K562 (cell line): ENCODE measurements around the gene VWA7. TPM values are rescaled to one million over a fixed set of nuclear protein-coding genes. Genes with fewer than 3 reads are reported as not detected.

Experiments used
- ATAC-seq: fragments of 200-7000 bp; cut with Tn5 transposase; 3 replicates; pipeline ENCODE4 v1.9.1; 2020; ENCODE audit warnings: moderate library complexity
- BruUV-seq: library from RNA; stranded (reverse); fragments of 400-500 nt; replicated peaks from 2 replicates; lab custom pipeline; 2021; lab: Mats Ljungman, UMichigan
- CTCF ChIA-PET: fragments of 300-600 bp; formaldehyde crosslinking; extraction: SDS; loops from one replicate; lab custom pipeline; 2021; ENCODE audit warnings: low intra/inter-chr PET ratio; lab: Yijun Ruan, JAX
- POLR2A ChIA-PET: fragments of 300-600, 350-650 bp; sonication (Branson Sonifier 250); formaldehyde crosslinking; extraction: SDS; loops from one replicate; lab custom pipeline; 2021; ENCODE audit warnings: antibody characterized with exemption, inconsistent platforms; lab: Yijun Ruan, JAX
- DNase-seq, 4 experiments: peaks; one replicate each; pipeline versions ENCODE4 v3.0.0 to v3.0.0-alpha.2; 2011 to 2018; ENCODE audit warnings: low spot score in 3 of 4, mixed read lengths in 3 of 4; ENCODE audit errors: extremely low read depth in 1 of 4
- FAIRE-seq: peaks from 2 replicates; lab custom pipeline; 2011; peaks lifted over from hg19 to GRCh38; lab: Jason Lieb, UNC
- H2AFZ ChIP-seq: 2 replicates; pipeline ENCODE4 v1.6.0; 2011; ENCODE audit warnings: low read depth, low read length, control low read depth, inconsistent platforms
- H3K27ac ChIP-seq: fragments of 200-600 bp; 3 replicates; pipeline ENCODE4 v1.8.0; 2011; ENCODE audit warnings: low read depth, mild to moderate bottlenecking, control low read depth, inconsistent platforms, low read length, moderate library complexity, mixed read lengths; ENCODE audit errors: extremely low read depth
- H3K27me3 ChIP-seq, 2 experiments: fragments of 300-600 bp in 1 of 2; 2 replicates in 1 of 2; 3 replicates in 1 of 2; pipeline versions ENCODE4 v1.6.0 to v1.8.0; 2011; ENCODE audit warnings: inconsistent platforms in 2 of 2, low read length in 2 of 2, mild to moderate bottlenecking in 1 of 2, mixed read lengths in 1 of 2, moderate library complexity in 1 of 2; ENCODE audit not compliant: control insufficient read depth in 2 of 2, insufficient read depth in 2 of 2
- H3K36me3 ChIP-seq: fragments of 300-600 bp; 3 replicates; pipeline ENCODE4 v1.8.0; 2011; ENCODE audit warnings: mild to moderate bottlenecking, low read length, inconsistent platforms; ENCODE audit not compliant: control insufficient read depth, insufficient read depth
- H3K4me1 ChIP-seq, 2 experiments: fragments of 200-600 bp in 1 of 2; replicated peaks in 1 of 2; 2 replicates in 1 of 2; 3 replicates in 1 of 2; pipeline versions ENCODE4 v1.5.1 to v1.8.0; 2011; ENCODE audit warnings: inconsistent platforms in 2 of 2, low read length in 2 of 2, mild to moderate bottlenecking in 1 of 2, mixed read lengths in 1 of 2, moderate library complexity in 1 of 2; ENCODE audit not compliant: control insufficient read depth in 2 of 2, insufficient read depth in 2 of 2
- H3K4me2 ChIP-seq: 2 replicates; pipeline ENCODE4 v1.6.1; 2011; ENCODE audit warnings: low read length, control low read depth, inconsistent platforms, mixed read lengths; ENCODE audit not compliant: insufficient read depth
- H3K4me3 ChIP-seq: fragments of 200-600 bp; sonication (generic), shearing (Covaris generic); 2 replicates; pipeline ENCODE4 v1.5.1; 2016; ENCODE audit warnings: control low read depth, inconsistent platforms
- H3K79me2 ChIP-seq: fragments of 200-600 bp; 3 replicates; pipeline ENCODE4 v1.8.0; 2011; ENCODE audit warnings: low read length, inconsistent platforms; ENCODE audit not compliant: control insufficient read depth, insufficient read depth
- H3K9ac ChIP-seq, 2 experiments: 2 replicates each; pipeline versions ENCODE4 v1.6.0 to v1.6.1; 2011; ENCODE audit warnings: low read depth in 2 of 2, low read length in 2 of 2, control low read depth in 1 of 2, inconsistent platforms in 1 of 2, mild to moderate bottlenecking in 1 of 2, mixed read lengths in 1 of 2; ENCODE audit not compliant: insufficient read depth in 1 of 2
- H3K9me1 ChIP-seq: one replicate; pipeline ENCODE4 v1.6.0; 2011; ENCODE audit warnings: inconsistent platforms, mild to moderate bottlenecking, low read length, moderate library complexity; ENCODE audit not compliant: control insufficient read depth, insufficient read depth
- H3K9me3 ChIP-seq: replicated peaks from 2 replicates; pipeline ENCODE4 v1.5.1; 2011; ENCODE audit warnings: low read depth, low read length, inconsistent platforms; ENCODE audit not compliant: control insufficient read depth, insufficient read depth
- H4K20me1 ChIP-seq: replicated peaks from 2 replicates; pipeline ENCODE4 v1.6.1; 2011; ENCODE audit warnings: low read length, inconsistent platforms, mixed read lengths; ENCODE audit not compliant: control insufficient read depth, insufficient read depth
- ARHGAP35 ChIP-seq: fragments of 450-650 bp; IDR thresholded peaks from 2 replicates; pipeline ENCODE4 v1.6.1; 2018; ENCODE audit not compliant: partially characterized antibody
- CBX8 ChIP-seq: fragments of 200-600 bp; sonication (generic); IDR thresholded peaks from 2 replicates; pipeline ENCODE4 v1.6.1; 2012; ENCODE audit warnings: borderline replicate concordance, mixed run types, low read depth, mild to moderate bottlenecking, moderate library complexity, mixed read lengths, low read length, control low read depth, inconsistent platforms; ENCODE audit not compliant: poor library complexity, severe bottlenecking; ENCODE audit errors: extremely low read depth
- CSDE1 ChIP-seq, 2 experiments: fragments of 450-650 bp; IDR thresholded peaks; 2 replicates each; pipeline ENCODE4 v1.6.1; 2016; ENCODE audit warnings: mild to moderate bottlenecking in 1 of 2
- FOXM1 ChIP-seq, 2 experiments: fragments of 450-650 bp in 1 of 2; sonication (generic) in 1 of 2; formaldehyde crosslinking in 1 of 2; IDR thresholded peaks; 2 replicates each; pipeline versions ENCODE4 v1.6.1 to v1.9.0; 2017 to 2022; ENCODE audit warnings: low read depth in 2 of 2, mild to moderate bottlenecking in 2 of 2, missing genetic modification reagents in 1 of 2, moderate library complexity in 1 of 2
- FOXP1 ChIP-seq: sonication (generic); formaldehyde crosslinking; IDR thresholded peaks from 2 replicates; pipeline ENCODE4 v1.8.0; 2022; ENCODE audit warnings: mild to moderate bottlenecking, missing genetic modification reagents
- GTF2A2 ChIP-seq: IDR thresholded peaks from 2 replicates; pipeline ENCODE4 v1.6.1; 2016; ENCODE audit warnings: mild to moderate bottlenecking, missing genetic modification characterization, missing compliant biosample characterization
- HBP1 ChIP-seq: fragments of 450-650 bp; formaldehyde crosslinking; IDR thresholded peaks from 2 replicates; pipeline ENCODE4 v1.4.0; 2022; ENCODE audit warnings: missing genetic modification characterization
- POLR2AphosphoS2 ChIP-seq: IDR thresholded peaks from 2 replicates; pipeline ENCODE4 v1.6.1; 2012; ENCODE audit warnings: low read length, improper control_type of control experiment
- POLR2B ChIP-seq: fragments of 450-650 bp; IDR thresholded peaks from 2 replicates; pipeline ENCODE4 v1.6.1; 2018; ENCODE audit warnings: low read depth; ENCODE audit not compliant: partially characterized antibody
- PREB ChIP-seq: sonication (generic); formaldehyde crosslinking; IDR thresholded peaks from 2 replicates; pipeline ENCODE4 v1.8.1; 2023; ENCODE audit warnings: mild to moderate bottlenecking, missing genetic modification reagents
- PTBP1 ChIP-seq: fragments of 200-400 bp; formaldehyde crosslinking; IDR thresholded peaks from 2 replicates; pipeline ENCODE4 v1.6.1; 2017; ENCODE audit warnings: low read depth, low read length
- SMARCB1 ChIP-seq: IDR thresholded peaks from 2 replicates; pipeline ENCODE4 v1.6.1; 2011; ENCODE audit warnings: improper control_type of control experiment, low read depth; ENCODE audit not compliant: insufficient read length
- TCF7 ChIP-seq: sonication (generic); IDR thresholded peaks from 2 replicates; pipeline ENCODE4 v1.6.1; 2016; ENCODE audit warnings: antibody characterized with exemption, borderline replicate concordance
- XRCC4 ChIP-seq: IDR thresholded peaks from one replicate; pipeline ENCODE4 v1.6.1; 2011; ENCODE audit not compliant: insufficient read depth, insufficient read length; ENCODE audit errors: extremely low read depth
- ZFP91 ChIP-seq: sonication (generic); formaldehyde crosslinking; IDR thresholded peaks from 2 replicates; pipeline ENCODE4 v1.8.0; 2022; ENCODE audit warnings: mild to moderate bottlenecking, missing genetic modification reagents
- ZNF165 ChIP-seq: fragments of 250-450 bp; sonication (Bioruptor Pico); IDR thresholded peaks from 2 replicates; pipeline ENCODE4 v1.4.0; 2020; ENCODE audit warnings: borderline replicate concordance
- ZNF347 ChIP-seq: fragments of 450-650 bp; formaldehyde crosslinking; IDR thresholded peaks from 2 replicates; pipeline ENCODE4 v1.4.0; 2020; ENCODE audit warnings: low read depth, mild to moderate bottlenecking, moderate library complexity
- ZNF41 ChIP-seq: fragments of 250-450 bp; sonication (Bioruptor Pico); conservative IDR thresholded peaks from 2 replicates; pipeline ENCODE4 v1.4.0; 2020; ENCODE audit warnings: mild to moderate bottlenecking
- ZNF778 ChIP-seq: fragments of 450-650 bp; formaldehyde crosslinking; IDR thresholded peaks from 2 replicates; pipeline ENCODE4 v1.4.0; 2020; ENCODE audit warnings: mild to moderate bottlenecking, moderate library complexity
- WGBS: fragments of 100-300 bp; shearing (Covaris generic); methylation state at CpG from one replicate; pipeline ENCODE4 v1.1.6; 2016; ENCODE audit warnings: low coverage, mixed read lengths; ENCODE audit not compliant: insufficient coverage; ENCODE audit errors: missing lambda C conversion rate; 5-methylcytosine and 5-hydroxymethylcytosine counted together
- in situ Hi-C: fragments of 300-500 bp; cut with MboI; formaldehyde crosslinking; loops from 4 replicates; pipeline ENCODE4 v1.15.0; 2018; ENCODE audit warnings: inconsistent platforms, mixed read lengths
- intact Hi-C: fragments of 100-400 bp; cut with micrococcal nuclease; formaldehyde crosslinking; loops from 2 replicates; pipeline ENCODE4 v1.14.2; 2022
- polyA plus RNA-seq, 8 experiments: library from polyadenylated mRNA; depleted of rRNA in 4 of 8; stranded (reverse) in 5 of 8; unstranded in 3 of 8; fragments of >200 nt; fragmentation: Nextera tagmentation in 2 of 8; fragmentation: Illumina TruSeq in 1 of 8; extraction: Ambion mirVana in 2 of 8; extraction: Trizol in 1 of 8; gene quantifications; 2 replicates each; pipeline versions ENCODE4 v1.2.1 to v1.2.3, GENCODE V29; 2011 to 2014; ENCODE audit warnings: inconsistent platforms in 1 of 8, missing spikeins in 1 of 8
- total RNA-seq, 7 experiments: library from RNA; depleted of rRNA in 6 of 7; stranded (reverse); fragments of >200 nt in 6 of 7; fragmentation: Illumina TruSeq in 2 of 7; extraction: Trizol in 2 of 7; gene quantifications; 2 replicates each; pipeline versions ENCODE4 v1.2.1 to v1.2.3, GENCODE V29; 2011 to 2021; ENCODE audit warnings: low replicate concordance in 1 of 7

The VWA7 gene
- total and polyA plus RNA-seq, 9 of the 15 experiments (the other 6 are each of a cell fraction or from before 2014, with no cell fraction given): 0.18 to 2.9 (median 0.95) TPM

GRCh38 chr6:31760790-31761189, 16.3 kb downstream of the VWA7 start (continued):
- TF ChIP-seq FOXM1 (IDR thresholded peaks at IDR 0.05; ENCODE audit: low read depth) (no peak), FOXM1 (CRISPR knock-in tag; IDR thresholded peaks at IDR 0.05; ENCODE audit: low read depth) (no peak), POLR2AphosphoS2 (peak; percentile 57; the same call in 1 of the 2 replicates), CSDE1 (IDR thresholded peaks at IDR 0.05) (no peak), PREB (CRISPR knock-in tag) (no peak), GTF2A2 (tag) (no peak), ZNF347 (no peak), ZFP91 (CRISPR knock-in tag) (no peak), XRCC4 (no peak)
- TF ChIP-seq, all 486 proteins: peak for 3

GRCh38 chr6:31758281-31758680, 18.8 kb downstream of the VWA7 start:
- H3K36me3 ChIP-seq: peaks cover 52% of the 10 kb centered on the region
- TF ChIP-seq SMARCB1 (no peak), ARHGAP35 (no peak), ZNF41 (CRISPR knock-in tag) (no peak), POLR2B (peak; percentile 35), ZNF165 (no peak), HBP1 (peak; percentile 68; the same call in 1 of the 2 replicates), TCF7 (no peak), PTBP1 (no peak), ZNF778 (CRISPR knock-in tag) (no peak), FOXP1 (CRISPR knock-in tag) (no peak), CBX8 (no peak)

More at GRCh38 chr6:31758281-31758680, 18.8 kb downstream of the VWA7 start:
- peak overlapping the region in 1 of 2 experiments; percentile 69; a peak in 2 of 4 replicates for H3K9ac ChIP-seq
- intact Hi-C loops (no loop called here), in situ Hi-C loops (no loop called here)
- DNase-seq (no peak), FAIRE-seq (no peak), ATAC-seq (no peak)
- H3K27me3 ChIP-seq: no peaks in the 10 kb centered on the region
- WGBS: 63% methylated on average over 2 of the region's 2 CpGs
- no peak overlapping the region for H3K4me2 ChIP-seq
- ChIA-PET CTCF (no interaction called here), POLR2A (interaction anchor here (0.6 to 6.6 kb wide), 12 partner anchors 8 to 161 kb away, joined by 3 to 85 read pairs (median 7); partner anchors contain the start of genes CLIC1, DDAH2 and MSH5)
- H3K79me2 ChIP-seq: no peaks in the 10 kb centered on the region
- peaks cover 0 to 4% of the 10 kb centered on the region in 2 experiments; a peak in 2 of 5 replicates for H3K4me1 ChIP-seq
- no TSS peak for BruUV-seq
- H3K9me3 ChIP-seq: no peaks in the 10 kb centered on the region
- no peaks in the 10 kb centered on the region for H3K9me1 ChIP-seq
- H3K27ac ChIP-seq: no peak overlapping the region
- no peaks in the 10 kb centered on the region for H4K20me1 ChIP-seq
- no peak overlapping the region for H3K4me3 ChIP-seq
- H2AFZ ChIP-seq: no peak overlapping the region
